ENCODE data around the gene SGK2. TPM values are rescaled to one million over a fixed set of nuclear protein-coding genes. Genes with fewer than 3 reads are reported as not detected.

SGK2 gene
- total RNA-seq, 1 donor from 2014 or later: 7.7 TPM

DNA sequence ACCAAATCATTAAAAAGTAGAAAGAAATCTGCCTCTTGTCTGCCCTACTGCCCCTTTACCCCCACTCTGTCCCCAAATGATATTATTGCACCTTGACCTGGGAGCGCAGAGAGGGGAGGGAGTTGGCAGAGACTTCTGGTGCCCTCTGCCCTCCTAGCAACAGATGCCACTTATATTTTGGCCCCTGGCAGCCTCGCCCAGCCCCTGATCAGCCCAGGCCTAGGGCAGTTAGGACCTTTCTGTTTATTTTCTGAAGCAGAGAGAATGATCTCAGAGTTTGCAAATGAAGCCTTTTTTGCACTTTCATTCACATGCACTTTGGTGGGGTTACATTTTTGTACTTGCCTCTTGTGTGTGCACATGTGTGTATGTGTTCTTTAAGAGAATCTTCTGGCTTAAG lies 8.4 kb upstream of the SGK2 start:
- intact Hi-C loops (cut with DNase I): no loop called here
- ATAC-seq: no peak
- DNase-seq (ENCODE audit: low spot score): no peak

- intact Hi-C loops (cut with DNase I): no loop called here
- ATAC-seq (no peak), DNase-seq (ENCODE audit: low spot score) (no peak)
Measured at GRCh38 chr20:43554369-43554768, 4.5 kb upstream of the SGK2 start.

DNA sequence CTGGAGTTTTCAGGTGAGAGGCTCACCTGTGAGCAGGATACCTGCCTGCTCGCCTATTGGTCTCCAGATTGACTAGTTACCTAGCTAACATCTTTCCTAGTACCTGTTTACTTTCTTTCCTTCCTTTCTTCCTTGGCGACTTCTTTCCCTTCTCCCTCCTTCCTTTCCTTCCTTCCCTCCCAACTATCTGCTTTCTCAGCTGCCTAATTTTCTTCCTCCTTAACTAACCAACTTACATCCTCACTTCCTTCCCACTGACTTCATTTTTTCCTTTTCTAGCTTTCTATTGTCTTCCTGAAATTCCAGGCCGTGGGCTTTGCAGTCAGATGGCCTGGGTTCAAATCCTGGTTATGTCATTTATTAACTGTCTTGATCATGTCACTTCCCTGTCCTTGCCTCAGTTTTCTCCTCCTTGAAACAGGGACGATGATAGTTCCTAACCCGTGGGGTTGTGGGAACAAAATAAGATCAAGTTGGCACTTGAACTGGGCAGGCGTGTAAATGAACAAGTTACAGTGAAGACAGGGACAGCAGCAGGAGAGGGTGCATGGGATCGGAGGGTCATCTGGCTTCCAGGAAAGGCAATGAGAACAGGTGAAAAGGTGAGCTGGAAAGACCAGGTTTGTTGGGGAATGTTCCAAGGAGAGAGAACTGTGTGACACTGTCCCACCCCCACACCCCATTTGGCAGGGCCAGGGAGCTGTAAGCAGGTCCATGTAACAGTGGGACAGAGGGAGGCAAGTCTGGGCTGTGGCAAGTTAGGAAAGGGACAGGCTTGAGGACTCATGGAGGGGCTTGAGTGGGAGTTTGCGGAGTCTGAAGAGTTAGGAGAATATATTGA lies 540 bp downstream of the SGK2 start:
- intact Hi-C loops (cut with DNase I): no loop called here
- DNase-seq (ENCODE audit: low spot score): no peak

GRCh38 chr20:43560974-43561373 lies 2.1 kb downstream of the SGK2 start:
- intact Hi-C loops (cut with DNase I): no loop called here
- ATAC-seq: no peak
- DNase-seq (ENCODE audit: low spot score): no peak

More for the DNA sequence above, 540 bp downstream of the SGK2 start:
- ATAC-seq: no peak

GRCh38 chr20:43563429-43563828 lies 4.6 kb downstream of the SGK2 start:
- ATAC-seq: no peak
- intact Hi-C loops (cut with DNase I): no loop called here
- no peak for DNase-seq (ENCODE audit: low spot score)

- DNase-seq (ENCODE audit: low spot score) (no peak), ATAC-seq (no peak)
- intact Hi-C loops (cut with DNase I): no loop called here
Measured at GRCh38 chr20:43563991-43564390, 5.2 kb downstream of the SGK2 start.

- DNase-seq (ENCODE audit: low spot score) (no peak), ATAC-seq (no peak)
- intact Hi-C loops (cut with DNase I): no loop called here
Measured at GRCh38 chr20:43564455-43564854, 5.6 kb downstream of the SGK2 start.

DNA sequence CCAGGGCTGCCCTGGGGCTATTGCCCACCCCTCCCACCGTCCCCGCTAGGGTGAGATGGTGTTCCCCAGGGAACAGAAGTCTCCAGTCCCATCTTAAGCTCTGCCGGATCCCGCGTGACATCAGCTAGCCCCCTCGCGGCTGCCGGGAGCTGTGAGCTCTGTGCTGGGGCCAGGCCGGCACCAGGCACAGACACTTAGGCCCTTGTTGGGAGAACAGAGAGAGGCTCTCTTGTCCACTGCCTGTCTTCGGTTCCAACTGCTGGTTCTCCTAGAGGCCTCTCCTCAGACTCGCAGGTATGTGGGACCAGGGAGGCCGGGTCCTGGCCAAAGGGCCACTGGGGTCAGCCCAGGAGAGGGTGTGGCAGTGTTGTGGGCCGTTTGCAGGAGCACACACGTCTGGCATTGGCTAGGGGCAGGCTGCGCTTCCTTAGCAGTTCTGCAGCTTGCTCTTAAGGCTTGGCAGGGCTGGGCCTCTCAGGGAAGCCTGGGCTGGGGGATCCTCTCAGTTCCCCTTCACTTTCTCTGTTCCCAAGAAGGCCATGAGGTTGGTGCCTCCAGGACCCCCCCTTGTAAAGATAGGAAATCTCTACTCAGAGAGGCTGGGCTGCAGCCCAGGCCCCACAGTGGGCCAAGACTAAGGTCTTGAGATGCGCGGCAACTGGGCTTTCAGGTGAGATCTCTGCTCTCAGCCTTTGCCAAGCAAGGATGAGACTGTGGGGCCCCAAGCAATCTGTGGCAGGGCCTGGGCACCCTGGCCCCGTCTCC lies 6.3 kb downstream of the SGK2 start:
- intact Hi-C loops (cut with DNase I): no loop called here
- ATAC-seq (peak; percentile 26), DNase-seq (ENCODE audit: low spot score) (no peak)

DNA sequence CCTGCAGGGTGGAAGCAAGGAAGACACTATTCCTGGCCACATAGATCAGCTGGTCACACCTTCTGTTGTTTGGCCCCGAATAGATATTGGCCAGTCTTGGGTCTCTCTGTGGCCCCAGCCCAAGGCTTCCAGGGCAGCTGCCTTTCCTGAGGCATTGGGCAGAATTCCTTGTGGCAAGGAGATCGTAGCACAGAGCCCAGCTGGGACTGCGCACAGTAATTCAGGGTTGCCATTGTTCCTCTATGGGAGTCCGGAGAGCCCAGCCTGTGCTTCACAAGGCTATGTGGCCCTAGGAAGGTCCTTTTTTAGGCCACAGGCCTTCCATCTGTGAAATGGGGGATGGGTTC lies 6.9 kb downstream of the SGK2 start:
- intact Hi-C loops (cut with DNase I): no loop called here
- ATAC-seq (no peak), DNase-seq (ENCODE audit: low spot score) (no peak)

DNA sequence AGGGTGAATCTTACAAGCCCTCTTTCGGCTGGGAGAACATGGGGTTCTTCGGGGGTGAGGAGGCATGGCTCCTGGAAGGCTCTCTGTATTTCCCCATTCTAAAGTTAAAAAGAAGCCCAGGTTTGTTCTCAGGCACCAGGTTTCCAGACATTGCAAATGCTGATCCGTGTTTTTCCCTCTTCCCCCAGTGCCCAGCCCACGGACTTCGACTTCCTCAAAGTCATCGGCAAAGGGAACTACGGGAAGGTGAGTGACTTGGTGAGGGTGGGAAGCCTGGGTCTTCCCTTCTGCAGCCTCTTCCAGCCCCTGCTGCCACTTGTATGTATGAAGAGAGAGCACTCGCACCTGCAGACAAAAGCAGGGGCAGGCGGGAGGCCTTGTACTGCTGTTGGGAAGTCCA lies 8.7 kb downstream of the SGK2 start:
- no peak for DNase-seq (ENCODE audit: low spot score)
- no peak for ATAC-seq
- intact Hi-C loops (cut with DNase I): no loop called here

DNA sequence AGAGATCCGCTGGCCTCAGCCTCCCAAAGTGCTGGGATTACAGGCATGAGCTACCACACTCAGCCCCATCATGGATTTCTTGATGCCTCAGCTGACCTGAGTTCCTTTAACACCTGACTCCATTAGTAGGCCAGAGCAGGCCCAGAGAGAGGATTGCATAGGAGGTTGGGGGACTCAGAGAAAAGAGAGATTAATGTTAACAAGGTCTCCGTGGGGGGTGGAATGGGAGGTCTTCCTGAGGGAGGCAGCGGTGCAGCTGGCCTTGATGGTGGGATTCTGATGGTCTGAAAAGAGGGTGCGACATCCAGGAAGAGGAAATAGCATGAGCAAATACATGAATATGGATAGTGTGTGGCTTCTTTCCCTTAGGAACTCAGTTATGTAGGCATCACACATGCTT lies 9.9 kb downstream of the SGK2 start:
- intact Hi-C loops (cut with DNase I): no loop called here
- DNase-seq (ENCODE audit: low spot score): no peak
- ATAC-seq: no peak

DNA sequence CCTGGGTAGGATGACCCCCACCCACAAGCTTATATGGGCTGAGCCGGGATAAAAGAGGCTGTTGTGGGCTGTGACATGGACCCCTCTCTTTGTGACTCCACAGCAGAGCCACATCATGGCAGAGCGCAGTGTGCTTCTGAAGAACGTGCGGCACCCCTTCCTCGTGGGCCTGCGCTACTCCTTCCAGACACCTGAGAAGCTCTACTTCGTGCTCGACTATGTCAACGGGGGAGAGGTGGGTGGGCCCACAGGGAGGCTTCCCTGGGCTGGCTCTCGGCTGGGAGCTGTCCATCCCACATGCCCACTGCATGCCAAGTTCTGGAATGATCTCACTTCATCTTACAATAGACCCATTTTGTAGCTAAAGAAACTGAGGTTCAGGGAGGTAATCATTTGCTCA lies 10.5 kb downstream of the SGK2 start:
- intact Hi-C loops (cut with DNase I): no loop called here
- DNase-seq (ENCODE audit: low spot score) (no peak), ATAC-seq (no peak)

DNA sequence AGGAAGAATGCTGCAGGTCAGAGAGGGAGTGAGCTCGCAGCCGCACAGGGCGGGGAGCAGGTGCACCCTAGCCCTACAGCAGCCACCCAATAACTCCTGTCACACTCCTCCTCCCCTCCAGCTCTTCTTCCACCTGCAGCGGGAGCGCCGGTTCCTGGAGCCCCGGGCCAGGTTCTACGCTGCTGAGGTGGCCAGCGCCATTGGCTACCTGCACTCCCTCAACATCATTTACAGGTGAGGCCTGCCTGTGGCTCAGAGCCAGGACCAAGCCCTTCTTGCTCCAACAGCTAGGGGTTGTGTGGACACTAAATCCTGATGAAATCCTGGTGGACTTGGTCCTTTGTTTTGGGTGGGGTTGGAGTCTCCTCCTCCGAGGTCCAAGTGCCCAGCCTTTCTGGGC lies 11.7 kb downstream of the SGK2 start:
- intact Hi-C loops (cut with DNase I): loop anchor here (5.0 kb wide), 1 partner anchor 1808 kb away; no protein-coding TSS in a partner anchor
- DNase-seq (ENCODE audit: low spot score): no peak
- ATAC-seq: no peak

GRCh38 chr20:43571310-43571709 lies 12.5 kb downstream of the SGK2 start:
- no peak for DNase-seq (ENCODE audit: low spot score)
- intact Hi-C loops (cut with DNase I): loop anchor here (5.0 kb wide), 1 partner anchor 1809 kb away; no protein-coding TSS in a partner anchor

GRCh38 chr20:43571771-43572170 lies 12.9 kb downstream of the SGK2 start:
- ATAC-seq: no peak
- intact Hi-C loops (cut with DNase I): loop anchor here (5.0 kb wide), 1 partner anchor 1809 kb away; no protein-coding TSS in a partner anchor
- no peak for DNase-seq (ENCODE audit: low spot score)

More at GRCh38 chr20:43571310-43571709, 12.5 kb downstream of the SGK2 start:
- ATAC-seq: no peak

GRCh38 chr20:43572891-43573290 lies 14.1 kb downstream of the SGK2 start:
- no peak for DNase-seq (ENCODE audit: low spot score)
- ATAC-seq: no peak
- intact Hi-C loops (cut with DNase I): loop anchor here (5.0 kb wide), 1 partner anchor 1811 kb away; no protein-coding TSS in a partner anchor

DNA sequence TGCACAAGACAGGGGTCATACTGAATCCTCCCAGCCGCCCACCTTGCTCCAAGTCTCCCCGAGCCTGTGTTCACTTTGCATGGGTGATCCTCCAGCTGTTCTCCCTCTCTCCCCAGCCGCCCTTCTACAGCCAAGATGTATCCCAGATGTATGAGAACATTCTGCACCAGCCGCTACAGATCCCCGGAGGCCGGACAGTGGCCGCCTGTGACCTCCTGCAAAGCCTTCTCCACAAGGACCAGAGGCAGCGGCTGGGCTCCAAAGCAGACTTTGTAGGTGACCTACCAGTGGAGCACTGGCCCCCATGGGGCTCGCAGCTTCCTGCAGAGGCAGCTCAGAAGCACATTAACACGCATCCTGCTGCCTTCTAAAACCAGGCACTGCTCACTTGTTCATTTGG lies 17.3 kb downstream of the SGK2 start:
- intact Hi-C loops (cut with DNase I): no loop called here
- no peak for DNase-seq (ENCODE audit: low spot score)
- no peak for ATAC-seq

- no peak for DNase-seq (ENCODE audit: low spot score)
- no peak for ATAC-seq
Measured at GRCh38 chr20:43579861-43580793, 21.3 kb downstream of the SGK2 start.

More at GRCh38 chr20:43579861-43580793, 21.3 kb downstream of the SGK2 start:
- intact Hi-C loops (cut with DNase I): no loop called here
